Fibroblast of villous mesenchyme (primary cell): ENCODE measurements around the gene POLR2H. TPM values are rescaled to one million over a fixed set of nuclear protein-coding genes. Genes with fewer than 3 reads are reported as not detected.
A peak's percentile ranks its signal among the peaks of the same experiment; 100 is the strongest.

Experiments
- DNase-seq: peaks from one replicate; pipeline ENCODE4 v3.0.0-alpha.2; 2010; ENCODE audit warnings: low read depth
- H3K4me3 ChIP-seq: 2 replicates; pipeline ENCODE4 v1.5.1; 2011; ENCODE audit warnings: low read depth, mild to moderate bottlenecking, low read length
- CTCF ChIP-seq: IDR thresholded peaks from 2 replicates; pipeline ENCODE4 v1.5.1; 2012; ENCODE audit warnings: low read depth, mild to moderate bottlenecking, low read length; ENCODE audit not compliant: insufficient read depth
- total RNA-seq: library from RNA; depleted of rRNA; stranded (reverse); fragments of >200 nt; gene quantifications from 2 replicates; pipeline ENCODE4 v1.2.3, GENCODE V29; 2012

POLR2H gene
- total RNA-seq, 1 donor, result 61.3 TPM

- no peak for TF ChIP-seq CTCF
- no peak for DNase-seq
These were observed 6.1 kb upstream of the POLR2H start for GRCh38 chr3:184355261-184356040.

GRCh38 chr3:184357248-184358123 is 4.0 kb upstream of the POLR2H start:
- H3K4me3 ChIP-seq, result no peak overlapping the region
- no peak for TF ChIP-seq CTCF
- no peak for DNase-seq

More at GRCh38 chr3:184355261-184356040, 6.1 kb upstream of the POLR2H start:
- H3K4me3 ChIP-seq, result no peak overlapping the region

- no peak for DNase-seq
- TF ChIP-seq CTCF, result no peak
- H3K4me3 ChIP-seq, result no peak overlapping the region
These were observed 3.3 kb upstream of the POLR2H start for GRCh38 chr3:184358124-184358767.

- H3K4me3 ChIP-seq, result no peak overlapping the region
- TF ChIP-seq CTCF, result no peak
- DNase-seq, result no peak
These were observed 2.6 kb upstream of the POLR2H start for GRCh38 chr3:184358921-184359350.

GRCh38 chr3:184359610-184360009 is 1.9 kb upstream of the POLR2H start:
- H3K4me3 ChIP-seq, result no peak overlapping the region
- TF ChIP-seq CTCF, result no peak
- no peak for DNase-seq

- TF ChIP-seq CTCF, result no peak
- no peak for DNase-seq
These were observed 1.2 kb upstream of the POLR2H start for GRCh38 chr3:184360070-184360928.

More at GRCh38 chr3:184360070-184360928, 1.2 kb upstream of the POLR2H start:
- peak overlapping the region; percentile 84 for H3K4me3 ChIP-seq
